ENCODE measurements around the gene PRKCE. TPM values are rescaled to one million over a fixed set of nuclear protein-coding genes. Genes with fewer than 3 reads are reported as not detected.

The PRKCE gene
- polyA plus RNA-seq, 1 of the 3 experiments (the other 2 are of a cell fraction) = 16.3 TPM

GRCh38 chr2:45622336-45623075 lies 29.0 kb upstream of the PRKCE start:
- Histone ChIP-seq H2AFZ (ENCODE audit: low read depth) (no peak overlapping the region), H3K36me3 (replicated peaks in 1 of 2; ENCODE audit: control insufficient read depth in 1 of 2, insufficient read depth in 2 of 2, low read length in 1 of 2) (no peaks in the 10 kb centered on the region), H3K27ac (ENCODE audit: low read depth in 2 of 2, low read length in 1 of 2) (no peak overlapping the region), H3K27me3 (ENCODE audit: insufficient read depth) (peaks cover 11% of the 10 kb centered on the region; the same call in 1 of the 2 replicates), H3K9me2 (no peaks in the 10 kb centered on the region), H3K4me2 (no peak overlapping the region), H3F3A (replicated peaks; ENCODE audit: insufficient read depth) (no peaks in the 10 kb centered on the region), H3K9ac (no peak overlapping the region), H4K20me1 (ENCODE audit: insufficient read depth) (no peaks in the 10 kb centered on the region), H3K79me2 (ENCODE audit: insufficient read depth) (no peaks in the 10 kb centered on the region), H3K9me3 (no peaks in the 10 kb centered on the region), H3K4me1 (ENCODE audit: control insufficient read depth in 1 of 2, insufficient read depth in 2 of 2, low read depth in 1 of 2, low read length in 1 of 2) (no peaks in the 10 kb centered on the region), H3K4me3 (ENCODE audit: low read depth in 2 of 2, low read length in 1 of 2) (no peak overlapping the region)
- CTCF ChIA-PET = no interaction called here
- DNase-seq = no peak
- TF ChIP-seq GATA2 (CRISPR knock-in tag; IDR thresholded peaks at IDR 0.05) (no peak), RXRA (IDR thresholded peaks at IDR 0.05; ENCODE audit: borderline replicate concordance, low read depth) (no peak), USF1 (IDR thresholded peaks at IDR 0.05; ENCODE audit: borderline replicate concordance, low read depth) (no peak), EP300 (IDR thresholded peaks at IDR 0.05; ENCODE audit: borderline replicate concordance in 1 of 2, low read depth in 1 of 2, low read length in 1 of 2) (no peak), SMC3 (IDR thresholded peaks at IDR 0.05; ENCODE audit: low read depth, low read length) (no peak), YY1 (IDR thresholded peaks at IDR 0.05; ENCODE audit: low read depth) (no peak), TEAD4 (IDR thresholded peaks at IDR 0.05; ENCODE audit: borderline replicate concordance, insufficient read depth) (no peak), FOXM1 (IDR thresholded peaks at IDR 0.05; ENCODE audit: low read depth) (no peak), TAF1 (IDR thresholded peaks at IDR 0.05; ENCODE audit: borderline replicate concordance, low read depth, low read length) (no peak), REST (IDR thresholded peaks at IDR 0.05; ENCODE audit: low read depth, low read length) (no peak), NFIC (IDR thresholded peaks at IDR 0.05; ENCODE audit: borderline replicate concordance) (no peak), CTCF (IDR thresholded peaks at IDR 0.05) (no peak), JUND (IDR thresholded peaks at IDR 0.05) (no peak), FOSL2 (IDR thresholded peaks at IDR 0.05; ENCODE audit: borderline replicate concordance, low read depth) (no peak)
- POLR2A ChIA-PET = no interaction called here
- 76% methylated on average over 6 of the region's 6 CpGs for whole genome bisulfite sequencing (ENCODE audit: low lambda C conversion rate)

All from SK-N-SH (cell line).